NAMALWA (cell line): Measurements from ENCODE around the gene MSMO1.
A peak's percentile ranks its signal among the peaks of the same experiment; 100 is the strongest.
"Not testable (repeated sequence)": the region's sequence is repeated elsewhere in the genome, so short reads cannot be mapped to it uniquely, and the experiment has no call there.

Experiments
- DNase-seq: peaks from one replicate; pipeline ENCODE4 v3.0.0-alpha.2; 2015; ENCODE audit warnings: low spot score

The MSMO1 gene

DNA sequence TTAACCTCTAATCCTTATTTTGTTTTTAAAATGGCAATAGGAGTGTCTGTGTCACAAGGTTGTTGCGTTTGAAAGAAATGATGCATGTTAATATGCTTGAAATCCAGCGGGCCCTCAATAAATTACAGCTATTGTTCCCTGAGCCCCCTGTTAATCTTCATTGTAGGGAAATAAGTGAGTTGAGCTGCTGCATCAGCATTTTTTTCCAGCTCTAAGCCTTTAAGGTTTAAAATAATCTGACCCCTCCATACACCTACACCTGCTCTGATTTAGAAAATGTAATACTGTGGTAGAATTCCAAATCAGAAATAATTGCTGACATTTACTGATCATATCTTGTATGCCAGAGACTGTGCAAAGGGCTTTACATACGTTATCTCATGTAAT is 2.6 kb upstream of the MSMO1 start:
- no peak for DNase-seq

DNA sequence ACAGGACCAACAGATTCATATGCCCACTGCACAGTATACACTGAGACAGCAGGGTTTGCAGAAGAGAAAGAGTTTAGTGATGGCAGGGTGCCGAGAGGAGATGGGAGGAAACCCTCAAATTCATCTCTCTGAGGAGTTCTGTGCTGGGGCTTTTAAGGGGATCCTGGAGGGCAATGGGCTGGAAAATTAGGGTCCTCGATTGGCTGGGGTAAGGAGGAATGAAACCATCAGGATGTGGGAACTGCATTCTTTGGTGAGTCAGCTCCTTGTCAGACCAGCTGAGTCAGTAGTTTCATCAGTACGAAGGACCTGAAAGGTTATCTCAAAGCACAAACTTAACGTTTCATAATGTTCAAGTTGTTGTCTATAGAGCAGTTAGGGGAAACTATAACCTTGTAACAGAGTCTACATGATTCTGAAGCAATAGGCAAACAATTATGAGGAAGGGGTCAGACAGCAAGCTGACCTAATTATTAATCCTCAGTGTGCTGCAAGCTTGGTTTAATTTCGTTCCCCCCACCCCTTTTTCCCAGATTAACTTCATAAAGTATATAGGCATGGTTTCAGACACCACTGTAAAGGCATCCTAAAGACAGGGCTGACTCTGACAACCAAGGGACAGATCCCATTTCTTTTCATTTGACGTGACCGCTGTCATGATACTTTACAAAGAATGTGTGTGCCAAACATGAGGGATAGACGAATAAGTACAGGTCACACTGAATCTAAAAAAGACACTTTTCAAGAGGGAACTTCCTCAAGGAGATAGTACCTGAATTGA is 1.5 kb upstream of the MSMO1 start:
- DNase-seq, result peak; percentile 28

DNA sequence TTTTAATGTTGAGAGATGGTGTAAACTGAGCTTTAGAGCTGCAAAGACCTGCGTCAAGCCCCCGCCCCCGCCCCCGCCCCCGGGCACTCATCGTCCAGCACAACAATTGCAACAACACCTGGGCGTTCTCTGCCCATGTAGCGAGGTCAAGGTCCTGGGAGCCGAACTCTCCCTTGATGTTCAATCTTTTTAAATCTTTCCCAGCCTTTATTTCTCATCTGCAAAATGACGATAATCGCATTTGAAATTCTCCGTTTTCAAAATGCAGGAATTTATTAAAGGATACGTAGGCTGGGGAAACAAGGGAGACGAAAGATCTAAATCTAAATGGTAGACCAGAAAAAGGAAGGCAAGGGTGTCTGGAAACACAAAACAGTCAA is 648 bp upstream of the MSMO1 start:
- DNase-seq, result no peak

DNA sequence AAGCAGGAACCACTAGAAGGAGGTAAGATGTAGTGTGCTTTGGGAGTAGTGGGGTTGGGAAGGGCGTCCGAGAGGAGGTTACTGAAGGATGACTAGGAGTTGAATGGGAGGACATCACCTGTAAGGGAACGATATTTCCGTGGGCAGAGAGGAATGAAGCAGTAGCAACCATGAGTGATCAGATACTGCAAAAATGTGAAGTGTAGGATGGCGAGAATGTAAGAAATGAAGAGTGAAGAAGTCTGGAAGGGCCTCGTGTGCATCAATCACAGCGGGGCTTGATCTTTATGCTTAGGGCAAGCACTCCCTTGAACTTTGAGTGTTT is 594 bp downstream of the MSMO1 start:
- no peak for DNase-seq

DNA sequence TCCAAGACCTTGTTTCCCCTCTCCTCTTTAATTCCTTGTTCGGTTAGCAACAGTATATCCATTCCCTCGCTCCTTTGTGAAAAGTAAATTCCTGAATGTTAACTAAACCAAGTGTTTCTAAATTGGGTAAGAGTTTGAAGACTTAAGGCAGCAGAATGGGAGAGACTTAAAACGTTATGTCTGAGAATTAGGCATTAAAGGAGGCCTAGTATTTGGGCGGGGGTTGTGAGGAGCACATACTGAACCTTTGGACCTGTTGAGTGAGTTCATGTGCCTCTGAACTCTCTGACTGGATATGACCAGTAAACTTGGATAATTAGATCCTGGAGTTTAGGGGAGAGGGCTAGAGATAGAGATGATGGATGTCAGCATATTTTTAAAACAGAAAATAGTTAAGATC is 1.2 kb downstream of the MSMO1 start:
- DNase-seq, result peak; percentile 25

DNA sequence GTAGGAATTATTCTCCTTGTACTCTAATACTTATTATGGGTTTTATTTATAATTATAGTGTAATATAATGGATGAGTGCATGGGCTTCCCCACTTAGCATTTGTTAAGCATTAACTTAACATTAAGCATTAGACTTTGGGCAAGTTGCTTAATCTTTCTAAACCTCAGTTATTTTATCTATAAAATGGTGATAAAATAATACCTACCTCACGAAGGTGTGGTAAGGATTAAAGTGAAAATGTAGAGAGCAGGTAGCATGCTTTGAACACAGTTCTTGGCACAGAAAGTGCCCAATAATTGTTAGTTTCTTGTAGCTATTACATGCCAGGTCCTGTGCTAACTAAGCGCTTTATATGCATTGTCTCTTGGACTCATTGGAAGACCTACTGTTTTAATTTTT is 2.6 kb downstream of the MSMO1 start:
- no peak for DNase-seq

DNA sequence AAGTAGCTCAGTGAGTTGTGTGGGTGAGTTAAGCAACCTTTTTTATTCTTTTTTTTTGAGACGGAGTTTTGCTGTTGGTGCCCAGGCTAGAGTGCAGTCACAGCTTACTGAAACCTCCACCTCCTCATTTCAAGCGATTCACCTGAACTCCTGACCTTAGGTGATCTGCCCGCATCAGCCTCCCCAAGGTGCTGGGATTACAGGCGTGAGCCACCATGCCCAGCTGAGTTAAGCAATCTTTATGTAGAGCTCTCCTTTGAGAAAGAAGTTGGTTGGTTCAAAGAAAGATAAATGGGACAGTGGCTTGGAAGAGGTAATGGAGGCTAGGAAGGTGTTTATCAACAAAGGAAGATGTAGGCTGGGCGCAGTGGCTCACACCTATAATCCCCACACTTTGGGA is 3.2 kb downstream of the MSMO1 start:
- DNase-seq, result no peak

DNA sequence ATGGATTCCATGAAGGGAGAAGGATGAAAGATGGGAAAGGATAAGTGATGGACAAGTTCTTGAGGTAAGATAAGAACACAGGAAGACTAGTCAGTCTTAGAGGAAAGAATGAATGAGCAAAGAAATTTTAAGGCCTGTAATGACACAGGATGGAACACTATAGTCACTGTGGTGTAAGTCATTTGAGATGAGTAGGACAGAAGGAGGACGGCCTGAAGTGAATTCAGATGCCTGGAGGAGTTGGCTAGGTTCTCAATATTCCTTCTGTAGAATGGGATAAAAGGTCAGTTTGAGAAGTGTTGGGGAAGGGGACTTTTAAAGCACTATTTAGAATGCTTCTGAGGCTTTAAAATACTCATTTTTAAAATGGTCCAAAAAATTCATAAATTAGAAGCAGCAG is 3.9 kb downstream of the MSMO1 start:
- DNase-seq, result no peak

DNA sequence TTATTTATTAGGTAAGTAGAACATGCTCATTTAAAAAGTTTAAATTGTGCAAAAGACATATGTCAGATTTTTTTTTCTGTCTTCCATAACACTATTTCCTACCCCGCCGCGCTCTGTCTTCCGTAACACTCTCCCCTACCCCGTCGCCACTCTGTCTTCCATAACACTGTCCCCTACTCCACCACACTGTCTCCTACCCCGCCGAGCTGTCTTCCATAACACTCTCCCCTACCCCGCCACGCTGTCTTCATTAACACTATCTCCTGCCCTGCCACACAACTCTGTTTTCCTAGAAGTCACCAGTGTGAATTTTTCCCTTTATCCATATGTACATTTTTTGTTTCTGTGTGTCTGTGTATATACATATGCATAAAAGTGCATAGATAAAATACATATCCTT is 4.4 kb downstream of the MSMO1 start:
- no peak for DNase-seq

DNA sequence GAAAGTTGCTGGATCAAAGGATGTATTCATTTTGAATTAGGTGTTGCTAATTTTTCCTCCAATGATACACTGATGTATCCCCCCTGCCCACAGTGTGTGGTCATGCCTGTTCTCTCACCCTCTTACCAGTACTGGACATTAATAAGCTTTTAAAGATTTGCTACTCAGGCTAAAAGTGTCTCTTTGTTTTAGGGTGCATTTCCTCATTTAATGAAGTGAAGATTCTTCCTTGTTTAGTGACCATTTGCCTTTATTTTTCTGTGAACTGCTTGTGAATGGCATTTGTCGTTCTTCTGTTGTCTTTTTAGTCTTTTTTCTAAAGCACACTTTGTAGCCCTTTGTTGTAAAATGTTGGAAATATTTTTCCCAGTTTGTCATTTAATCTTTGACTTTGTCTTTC is 5.0 kb downstream of the MSMO1 start:
- DNase-seq, result no peak

DNA sequence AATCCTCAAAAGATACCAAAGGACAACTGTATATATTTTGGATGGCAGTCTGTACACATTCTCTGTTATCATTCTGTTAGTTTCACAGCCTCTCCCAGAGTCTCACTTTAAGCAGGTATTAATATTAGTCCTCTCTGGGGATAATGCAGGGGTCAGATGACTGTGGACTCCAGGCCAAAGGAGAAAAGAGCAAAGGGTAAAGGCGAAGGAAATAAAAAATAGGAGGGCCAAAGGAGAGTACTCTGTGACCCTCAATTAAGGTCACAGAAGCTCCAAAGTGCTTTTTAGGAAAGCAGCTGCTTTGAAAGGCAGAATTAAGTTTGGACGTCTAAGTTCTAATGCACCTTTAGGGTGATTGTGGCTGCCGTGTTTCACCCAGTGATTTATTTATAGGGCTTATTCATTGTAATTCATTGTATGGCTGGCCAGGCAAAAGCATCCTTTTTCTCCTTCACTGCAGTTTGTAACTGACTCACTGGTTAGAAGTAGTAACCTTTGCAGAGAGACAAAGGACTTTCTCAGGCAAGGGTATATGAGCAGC is 7.8 kb downstream of the MSMO1 start:
- DNase-seq, result no peak

DNA sequence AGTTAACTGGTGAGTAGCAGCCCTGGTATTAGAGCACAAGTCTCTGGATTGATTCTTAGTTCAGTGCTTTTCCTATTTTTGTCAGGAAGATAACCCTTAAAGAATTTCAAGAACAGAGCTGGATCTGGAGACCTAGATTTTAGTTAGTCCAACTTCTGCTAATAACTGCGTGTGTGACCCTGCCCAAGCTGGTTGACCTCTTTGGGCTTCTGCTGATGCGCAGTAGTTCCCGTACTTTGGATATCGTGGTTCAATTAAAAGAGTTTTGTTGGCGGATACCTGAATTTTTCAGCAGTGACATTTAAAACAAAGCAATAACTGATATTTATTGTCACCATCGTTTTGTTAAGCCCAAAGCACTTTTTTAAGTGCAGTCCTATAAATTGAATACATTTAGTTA is 9.3 kb downstream of the MSMO1 start:
- no peak for DNase-seq

DNA sequence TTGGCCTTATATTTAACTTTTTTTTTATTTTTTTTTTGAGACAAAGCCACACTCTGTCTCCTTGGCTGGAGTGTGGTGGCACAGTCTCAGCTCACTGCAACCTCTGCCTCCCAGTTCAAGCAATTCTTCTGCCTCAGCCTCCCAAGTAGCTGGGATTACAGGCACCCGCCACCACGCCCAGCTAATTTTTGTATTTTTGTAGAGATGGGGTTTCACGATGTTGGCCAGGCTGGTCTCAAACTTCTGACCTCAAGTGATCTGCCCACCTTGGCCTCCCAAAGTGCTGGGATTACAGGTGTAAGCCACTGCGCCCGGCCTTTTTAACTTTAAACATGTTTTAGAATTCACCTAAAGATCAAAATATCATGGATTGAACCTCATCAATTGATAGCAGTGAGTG is 14.9 kb downstream of the MSMO1 start:
- DNase-seq, result not testable (repeated sequence)

DNA sequence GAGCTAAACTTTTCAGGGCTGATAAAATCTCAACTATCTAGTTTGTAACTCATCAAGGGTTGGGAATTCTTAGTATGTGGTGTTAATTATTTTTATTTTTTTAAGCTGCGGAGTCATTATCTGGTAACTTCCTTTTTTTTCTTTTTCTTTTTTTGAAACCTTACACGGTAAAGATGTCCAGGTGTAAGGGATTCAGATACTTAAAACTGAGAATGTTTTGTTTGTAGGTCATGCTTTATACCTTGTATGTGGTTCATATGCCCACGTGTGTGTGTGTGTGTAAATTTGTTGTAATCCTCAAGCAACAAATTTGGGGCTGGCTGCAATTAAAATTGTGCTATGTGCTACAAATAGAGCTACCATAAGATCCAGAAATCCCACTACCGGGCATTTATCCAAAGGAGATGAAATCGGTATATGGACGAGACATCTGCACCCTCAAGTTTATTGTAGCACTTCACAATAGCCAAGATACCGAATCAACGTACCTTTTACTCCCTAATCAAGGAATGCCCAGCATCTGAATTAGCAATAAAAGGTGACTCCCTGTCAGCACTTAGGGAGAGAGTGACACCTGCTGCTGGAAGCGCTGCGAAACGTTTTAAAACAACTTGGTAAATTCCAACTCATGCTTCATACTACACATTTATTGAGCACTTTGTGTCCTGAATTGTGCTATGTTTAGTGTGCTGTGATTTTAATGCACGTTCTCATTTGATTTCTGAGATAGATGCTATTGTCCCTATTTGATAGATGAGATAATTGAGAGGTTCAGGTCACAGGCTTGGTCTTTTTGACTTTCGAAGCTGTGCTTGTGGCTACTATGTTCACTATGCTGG is 16.1 kb downstream of the MSMO1 start:
- DNase-seq, result peak; percentile 29

DNA sequence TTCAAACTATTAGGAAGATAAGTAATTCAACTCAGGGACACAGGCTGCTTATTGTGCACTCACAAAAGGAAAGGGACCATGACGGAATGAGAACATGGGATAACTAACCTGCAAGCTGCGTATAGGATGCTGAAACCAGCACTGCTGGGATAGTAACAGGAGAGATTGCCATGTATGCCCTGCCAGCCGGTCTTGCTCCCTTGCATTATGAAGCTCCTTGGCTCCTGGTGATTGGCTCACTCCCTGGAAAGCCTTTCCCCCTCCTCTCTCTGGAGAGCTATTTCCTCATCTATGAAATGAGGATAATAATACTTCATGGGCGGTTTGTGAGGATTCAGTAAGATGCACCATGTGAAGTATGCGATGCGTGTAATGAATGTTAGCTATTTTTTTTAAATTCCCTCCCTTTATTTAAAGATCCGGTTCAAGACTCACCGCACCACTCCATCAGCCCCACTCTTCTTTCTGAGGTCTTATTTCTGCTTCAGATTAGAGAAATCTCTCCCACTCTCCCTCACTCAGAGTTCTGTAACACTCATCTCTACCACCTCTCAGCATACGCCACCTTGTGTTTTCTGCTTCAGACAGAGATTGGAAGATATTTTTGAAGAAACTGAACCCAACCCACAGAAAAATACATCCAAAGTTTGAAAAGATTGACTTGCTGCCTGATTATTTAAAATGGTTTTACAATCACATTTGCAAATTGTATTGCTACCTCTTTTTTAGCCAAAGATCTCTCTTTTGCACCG is 18.4 kb downstream of the MSMO1 start:
- peak; percentile 38 for DNase-seq

DNA sequence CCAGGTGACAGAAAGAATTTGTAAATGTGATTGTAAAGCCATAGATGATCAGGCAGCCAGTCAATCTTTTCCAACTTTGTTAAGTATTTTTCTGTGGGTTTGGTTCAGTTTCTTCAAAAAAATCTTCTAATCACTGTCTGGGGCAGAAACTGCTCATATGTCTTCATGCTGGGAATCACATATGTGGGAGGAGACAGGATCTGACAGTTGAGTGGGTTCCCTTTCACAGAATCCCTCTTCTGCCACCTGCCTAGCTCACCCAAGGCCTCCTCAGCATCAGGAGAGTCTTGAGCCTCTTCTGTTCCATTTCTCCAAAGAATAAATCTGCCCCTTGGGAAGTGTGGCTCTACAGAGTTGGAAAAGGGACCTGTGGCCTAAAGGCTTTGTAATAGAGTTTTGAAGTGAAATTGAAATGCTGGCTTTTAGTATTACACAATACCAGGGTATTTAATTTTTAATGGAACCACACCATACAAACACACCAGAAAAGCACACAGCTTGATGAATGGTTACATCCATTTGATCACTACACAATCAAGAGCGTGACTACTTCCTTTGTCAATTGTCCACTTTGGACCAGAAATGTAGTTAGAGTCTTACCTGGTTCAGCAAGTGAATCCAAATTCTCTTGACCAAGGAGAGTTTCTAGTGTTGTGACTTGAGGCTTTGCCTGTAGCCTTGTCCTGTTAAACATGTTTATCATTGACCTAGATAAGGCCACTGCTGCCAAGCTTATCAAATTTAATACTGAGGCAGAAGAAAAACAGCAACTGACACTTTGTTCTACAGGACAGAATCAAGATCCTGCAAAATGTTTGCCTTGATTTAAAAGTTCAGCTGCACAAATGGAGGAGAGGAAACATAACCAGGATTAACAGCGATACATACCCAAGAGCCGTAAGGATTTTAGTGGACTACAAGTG is 20.4 kb downstream of the MSMO1 start:
- no peak for DNase-seq

DNA sequence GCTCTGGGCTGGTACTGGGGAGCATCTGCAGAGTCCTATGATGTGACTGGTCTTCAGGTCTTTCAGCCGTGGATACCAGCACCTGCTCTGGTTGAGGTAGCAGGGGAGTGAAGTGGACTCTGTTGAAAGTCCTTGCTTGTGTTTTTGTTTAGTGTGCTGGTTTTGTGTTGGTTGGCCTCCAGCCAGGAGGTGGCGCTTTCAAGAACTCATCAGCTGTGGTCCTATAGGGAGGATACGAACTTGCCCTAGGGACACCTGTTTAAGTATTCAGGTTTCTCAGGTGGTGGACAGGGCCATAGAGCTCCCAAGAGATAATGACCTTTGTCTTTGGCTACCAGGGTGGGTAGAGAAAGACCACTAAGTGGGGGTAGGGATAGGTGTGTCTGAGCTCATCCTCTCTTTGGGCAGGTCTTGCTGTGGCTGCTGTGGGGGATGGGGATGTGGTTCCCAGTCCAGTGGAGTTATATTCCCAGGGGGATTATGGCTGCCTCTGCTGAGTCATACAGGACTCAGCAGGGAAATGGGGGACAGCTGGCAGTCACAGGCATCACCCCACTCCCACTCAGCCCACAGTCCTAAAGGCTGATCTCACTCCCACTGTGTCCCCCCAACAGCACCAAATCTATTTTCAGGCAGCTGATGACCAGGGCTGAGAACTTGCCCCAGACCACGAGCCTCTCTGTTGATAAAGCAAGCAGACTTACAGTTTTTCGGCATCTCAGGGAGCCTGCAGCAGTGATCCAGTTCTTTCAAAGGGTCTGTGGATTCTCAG is 24.1 kb downstream of the MSMO1 start:
- DNase-seq, result peak; percentile 38

DNA sequence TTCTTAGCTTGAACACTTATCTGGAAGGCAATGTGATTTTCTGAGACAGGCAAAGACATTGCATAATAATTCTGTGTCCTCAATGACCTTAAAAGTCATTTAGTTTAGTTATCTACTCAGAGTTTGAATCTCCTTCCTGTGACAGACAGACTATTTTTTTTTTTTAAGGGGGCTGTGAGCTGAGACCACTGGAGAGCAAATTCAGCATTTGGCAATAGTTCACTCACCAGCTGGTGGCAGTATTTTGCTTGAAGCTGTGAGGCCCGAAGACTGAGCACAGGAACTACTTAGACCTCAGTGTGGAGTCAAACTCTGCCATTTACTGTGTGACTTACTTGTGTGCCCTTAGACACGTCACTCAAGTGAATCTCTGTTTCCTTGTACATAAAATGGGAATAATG is 28.4 kb downstream of the MSMO1 start:
- peak; percentile 78 for DNase-seq

DNA sequence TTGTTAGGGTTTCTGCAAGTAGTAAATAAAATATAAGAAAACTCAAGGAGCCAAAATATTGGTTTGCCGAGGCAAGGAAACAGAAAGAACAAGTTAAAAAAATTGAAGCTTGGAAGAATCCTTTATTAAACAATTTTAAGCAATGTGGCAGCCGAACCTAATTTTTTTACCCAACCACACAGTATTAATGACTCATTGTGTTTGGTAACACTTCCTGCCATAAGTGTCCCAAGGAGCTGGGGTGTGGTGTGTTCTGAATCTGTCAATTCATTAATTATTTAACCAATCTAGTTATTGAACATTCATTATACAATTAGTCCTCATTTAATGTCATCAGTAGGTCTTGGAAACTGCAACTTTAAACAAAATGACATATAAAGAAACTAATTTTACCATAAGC is 32.0 kb downstream of the MSMO1 start:
- no peak for DNase-seq

DNA sequence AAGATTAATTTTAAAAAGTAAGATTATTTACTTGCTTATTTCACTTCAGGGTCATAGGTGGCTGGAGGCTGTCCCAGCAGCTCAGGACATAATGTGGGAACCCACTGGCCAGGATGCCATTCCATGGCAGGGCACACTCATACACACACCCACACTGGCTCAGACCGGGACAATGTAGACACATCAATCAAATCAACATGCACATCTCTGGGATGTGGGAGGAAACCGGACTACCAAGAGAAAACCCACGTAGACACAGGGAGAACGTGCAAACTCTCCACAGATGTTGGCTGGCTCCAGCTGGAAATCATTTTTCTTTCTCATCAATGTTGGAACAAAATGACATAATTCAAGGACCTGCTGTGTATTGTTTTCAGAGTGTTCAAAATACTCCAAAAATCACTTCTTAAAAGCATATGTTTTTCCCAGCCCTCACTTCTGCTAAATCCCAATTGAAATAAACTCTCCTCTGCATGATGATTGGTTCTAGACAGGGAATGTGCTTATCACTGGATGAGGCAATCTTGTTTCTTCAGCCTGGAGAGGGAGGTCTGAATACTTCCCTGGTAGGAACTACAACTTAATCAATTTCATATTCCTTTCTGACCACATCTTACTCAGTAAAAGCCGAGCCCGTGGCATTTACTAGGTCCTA is 32.7 kb downstream of the MSMO1 start:
- no peak for DNase-seq
